ENCODE results near the gene ZAR1.

GRCh38 chr4:48504026-48504330 is 13.9 kb downstream of the ZAR1 start:
- no peak for TF ChIP-seq POLR2AphosphoS5 (IDR thresholded peaks at IDR 0.05; ENCODE audit: control insufficient read depth, insufficient read depth, low read depth, low read length)
- TF ChIP-seq, protein P1, sequence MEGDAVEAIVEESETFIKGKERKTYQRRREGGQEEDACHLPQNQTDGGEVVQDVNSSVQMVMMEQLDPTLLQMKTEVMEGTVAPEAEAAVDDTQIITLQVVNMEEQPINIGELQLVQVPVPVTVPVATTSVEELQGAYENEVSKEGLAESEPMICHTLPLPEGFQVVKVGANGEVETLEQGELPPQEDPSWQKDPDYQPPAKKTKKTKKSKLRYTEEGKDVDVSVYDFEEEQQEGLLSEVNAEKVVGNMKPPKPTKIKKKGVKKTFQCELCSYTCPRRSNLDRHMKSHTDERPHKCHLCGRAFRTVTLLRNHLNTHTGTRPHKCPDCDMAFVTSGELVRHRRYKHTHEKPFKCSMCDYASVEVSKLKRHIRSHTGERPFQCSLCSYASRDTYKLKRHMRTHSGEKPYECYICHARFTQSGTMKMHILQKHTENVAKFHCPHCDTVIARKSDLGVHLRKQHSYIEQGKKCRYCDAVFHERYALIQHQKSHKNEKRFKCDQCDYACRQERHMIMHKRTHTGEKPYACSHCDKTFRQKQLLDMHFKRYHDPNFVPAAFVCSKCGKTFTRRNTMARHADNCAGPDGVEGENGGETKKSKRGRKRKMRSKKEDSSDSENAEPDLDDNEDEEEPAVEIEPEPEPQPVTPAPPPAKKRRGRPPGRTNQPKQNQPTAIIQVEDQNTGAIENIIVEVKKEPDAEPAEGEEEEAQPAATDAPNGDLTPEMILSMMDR (IDR thresholded peaks at IDR 0.05 in 2 of 3, conservative IDR thresholded peaks at IDR 0.05 in 1 of 3; ENCODE audit: insufficient read depth in 2 of 3, low read depth in 1 of 3, low read length in 3 of 3): no peak
- TF ChIP-seq ILK (tag; IDR thresholded peaks at IDR 0.05; ENCODE audit: borderline replicate concordance, low read depth): no peak
- no peak for TF ChIP-seq ZBTB26 (CRISPR knock-in tag; IDR thresholded peaks at IDR 0.05)
- no peak for TF ChIP-seq GATAD2B (IDR thresholded peaks at IDR 0.05; ENCODE audit: borderline replicate concordance)
- no peak for TF ChIP-seq KAT7 (CRISPR knock-in tag; IDR thresholded peaks at IDR 0.05; ENCODE audit: borderline replicate concordance)
- TF ChIP-seq XRCC5 (IDR thresholded peaks at IDR 0.05; ENCODE audit: low read depth, low read length): no peak
- no peak for TF ChIP-seq ZSCAN29 (IDR thresholded peaks at IDR 0.05)
- no peak for TF ChIP-seq ARNT (IDR thresholded peaks at IDR 0.05)
- no peak for TF ChIP-seq HCFC1 (IDR thresholded peaks at IDR 0.05; ENCODE audit: low read depth, low read length)
- TF ChIP-seq RCOR1 (IDR thresholded peaks at IDR 0.05; ENCODE audit: borderline replicate concordance in 1 of 2, low read depth in 2 of 2, low read length in 2 of 2): no peak
- no peak for TF ChIP-seq ZKSCAN1 (IDR thresholded peaks at IDR 0.05; ENCODE audit: low read depth, low read length)
- TF ChIP-seq ZNF561 (CRISPR knock-in tag; conservative IDR thresholded peaks at IDR 0.05): no peak

All from K562 (cell line).